Mucosa of stomach (tissue), 1 donor: Measurements from ENCODE around the gene F11R.

Experiments
- H3K27me3 ChIP-seq: one replicate; pipeline ENCODE4 v1.7.0; 2013; ENCODE audit warnings: mild to moderate bottlenecking, low read length; ENCODE audit not compliant: control insufficient read depth, insufficient read depth
- H3K36me3 ChIP-seq: one replicate; pipeline ENCODE4 v1.7.0; 2013; ENCODE audit warnings: low read length; ENCODE audit not compliant: control insufficient read depth, insufficient read depth
- H3K4me1 ChIP-seq: one replicate; pipeline ENCODE4 v1.7.0; 2013; ENCODE audit warnings: mild to moderate bottlenecking, low read length; ENCODE audit not compliant: control insufficient read depth, insufficient read depth
- H3K4me3 ChIP-seq: one replicate; pipeline ENCODE4 v1.7.0; 2013; ENCODE audit warnings: low read length
- H3K9ac ChIP-seq: one replicate; pipeline ENCODE4 v1.7.0; 2013; ENCODE audit warnings: mild to moderate bottlenecking, low read length, moderate library complexity
- H3K9me3 ChIP-seq: one replicate; pipeline ENCODE4 v1.7.0; 2013; ENCODE audit warnings: mild to moderate bottlenecking, low read length, moderate library complexity; ENCODE audit not compliant: control insufficient read depth
- donor health status: Pancreatic carcinoma.

F11R gene

GRCh38 chr1:161051219-161051618, 30.3 kb upstream of the F11R start:
- no peak overlapping the region for H3K4me3 ChIP-seq
- H3K9ac ChIP-seq = no peak overlapping the region
- H3K27me3 ChIP-seq = no peaks in the 10 kb centered on the region
- peaks cover 13% of the 10 kb centered on the region for H3K4me1 ChIP-seq
- H3K36me3 ChIP-seq = no peaks in the 10 kb centered on the region
- H3K9me3 ChIP-seq = no peaks in the 10 kb centered on the region

- H3K36me3 ChIP-seq = no peaks in the 10 kb centered on the region
Observed at GRCh38 chr1:161048949-161049722, 28.2 kb upstream of the F11R start.

GRCh38 chr1:161047436-161048420, 26.8 kb upstream of the F11R start:
- Histone ChIP-seq H3K4me1 (peaks cover 18% of the 10 kb centered on the region), H3K36me3 (peaks cover 1% of the 10 kb centered on the region), H3K9ac (no peak overlapping the region), H3K27me3 (no peaks in the 10 kb centered on the region), H3K4me3 (no peak overlapping the region), H3K9me3 (no peaks in the 10 kb centered on the region)

More at GRCh38 chr1:161048949-161049722, 28.2 kb upstream of the F11R start:
- H3K4me1 ChIP-seq = peaks cover 18% of the 10 kb centered on the region
- no peak overlapping the region for H3K9ac ChIP-seq
- no peaks in the 10 kb centered on the region for H3K9me3 ChIP-seq
- no peaks in the 10 kb centered on the region for H3K27me3 ChIP-seq
- H3K4me3 ChIP-seq = no peak overlapping the region

GRCh38 chr1:161046605-161047228, 25.8 kb upstream of the F11R start:
- Histone ChIP-seq H3K27me3 (no peaks in the 10 kb centered on the region), H3K36me3 (peaks cover 11% of the 10 kb centered on the region), H3K9ac (peak overlapping the region; percentile 89), H3K9me3 (no peaks in the 10 kb centered on the region), H3K4me1 (peaks cover 18% of the 10 kb centered on the region), H3K4me3 (peak overlapping the region; percentile 54)

GRCh38 chr1:161045736-161046604, 25.0 kb upstream of the F11R start, which contains the start of gene USF1:
USF1 (minus strand) TSS chr1:161045977; CDS start chr1:161043275, 2,702 bp downstream.
- H3K27me3 ChIP-seq = no peaks in the 10 kb centered on the region
- peaks cover 13% of the 10 kb centered on the region for H3K4me1 ChIP-seq
- peaks cover 16% of the 10 kb centered on the region for H3K36me3 ChIP-seq
- peak within 1 kb of the TSS; percentile 89 for H3K9ac ChIP-seq
- H3K4me3 ChIP-seq = peak within 1 kb of the TSS; percentile 54
- H3K9me3 ChIP-seq = no peaks in the 10 kb centered on the region

GRCh38 chr1:161044908-161045735, 24.2 kb upstream of the F11R start:
- peak overlapping the region; percentile 89 for H3K9ac ChIP-seq
- peak overlapping the region; percentile 54 for H3K4me3 ChIP-seq
- H3K36me3 ChIP-seq = peaks cover 16% of the 10 kb centered on the region
- peaks cover 13% of the 10 kb centered on the region for H3K4me1 ChIP-seq
- H3K9me3 ChIP-seq = no peaks in the 10 kb centered on the region
- no peaks in the 10 kb centered on the region for H3K27me3 ChIP-seq

GRCh38 chr1:161044535-161044907, 23.6 kb upstream of the F11R start:
- H3K9me3 ChIP-seq = no peaks in the 10 kb centered on the region
- peak overlapping the region; percentile 89 for H3K9ac ChIP-seq
- peak overlapping the region; percentile 54 for H3K4me3 ChIP-seq
- no peaks in the 10 kb centered on the region for H3K27me3 ChIP-seq
- peaks cover 14% of the 10 kb centered on the region for H3K4me1 ChIP-seq
- peaks cover 21% of the 10 kb centered on the region for H3K36me3 ChIP-seq

GRCh38 chr1:161039546-161039945, 18.6 kb upstream of the F11R start:
- no peak overlapping the region for H3K4me3 ChIP-seq
- H3K36me3 ChIP-seq = peaks cover 23% of the 10 kb centered on the region
- no peaks in the 10 kb centered on the region for H3K27me3 ChIP-seq
- no peaks in the 10 kb centered on the region for H3K9me3 ChIP-seq
- H3K4me1 ChIP-seq = peaks cover 18% of the 10 kb centered on the region
- H3K9ac ChIP-seq = no peak overlapping the region

GRCh38 chr1:161039154-161039545, 18.2 kb upstream of the F11R start:
- Histone ChIP-seq H3K4me3 (no peak overlapping the region), H3K9me3 (no peaks in the 10 kb centered on the region), H3K9ac (no peak overlapping the region), H3K4me1 (peaks cover 14% of the 10 kb centered on the region), H3K36me3 (peaks cover 23% of the 10 kb centered on the region), H3K27me3 (no peaks in the 10 kb centered on the region)

- H3K9ac ChIP-seq = peak within 1 kb of the TSS; percentile 76
- H3K9me3 ChIP-seq = no peaks in the 10 kb centered on the region
- peaks cover 23% of the 10 kb centered on the region for H3K36me3 ChIP-seq
Observed at GRCh38 chr1:161038523-161039153, 17.7 kb upstream of the F11R start, which contains the start of gene TSTD1. TSTD1 (minus strand) TSS chr1:161038964; CDS start chr1:161038889, 75 bp downstream.

More at GRCh38 chr1:161038523-161039153, 17.7 kb upstream of the F11R start, which contains the start of gene TSTD1:
- Histone ChIP-seq H3K4me1 (peaks cover 14% of the 10 kb centered on the region), H3K27me3 (no peaks in the 10 kb centered on the region), H3K4me3 (peak within 1 kb of the TSS; percentile 61)
